H9 (cell line): ENCODE measurements around the gene PPM1G. TPM values are rescaled to one million over a fixed set of nuclear protein-coding genes. Genes with fewer than 3 reads are reported as not detected.

Source experiments
- DNase-seq: peaks from one replicate; pipeline ENCODE4 v3.0.0-alpha.2; 2017
- H2AFZ ChIP-seq: one replicate; pipeline ENCODE4 v1.6.1; 2013; ENCODE audit warnings: mild to moderate bottlenecking, low read length, control low read depth, moderate library complexity
- H2AK5ac ChIP-seq: 2 replicates; pipeline ENCODE4 v1.6.1; 2013; ENCODE audit warnings: low read length, control low read depth, mixed read lengths; ENCODE audit not compliant: insufficient read length
- H2BK120ac ChIP-seq: one replicate; pipeline ENCODE4 v1.6.1; 2013; ENCODE audit warnings: low read depth, mild to moderate bottlenecking, low read length, control low read depth, inconsistent platforms; ENCODE audit not compliant: poor library complexity, severe bottlenecking
- H2BK12ac ChIP-seq: 2 replicates; pipeline ENCODE4 v1.6.1; 2013; ENCODE audit warnings: low read length, control low read depth, mixed read lengths, low read depth; ENCODE audit not compliant: insufficient read length
- H2BK15ac ChIP-seq: 2 replicates; pipeline ENCODE4 v1.6.1; 2013; ENCODE audit warnings: low read depth, low read length, control low read depth
- H2BK20ac ChIP-seq: one replicate; pipeline ENCODE4 v1.6.1; 2013; ENCODE audit warnings: low read depth, mild to moderate bottlenecking, low read length, control low read depth, inconsistent platforms; ENCODE audit not compliant: poor library complexity, severe bottlenecking
- H2BK5ac ChIP-seq: 2 replicates; pipeline ENCODE4 v1.6.1; 2013; ENCODE audit warnings: low read length, control low read depth, mixed read lengths; ENCODE audit not compliant: insufficient read length
- H3K14ac ChIP-seq: 2 replicates; pipeline ENCODE4 v1.6.1; 2013; ENCODE audit warnings: low read length, control low read depth; ENCODE audit not compliant: insufficient read depth
- H3K18ac ChIP-seq: 2 replicates; pipeline ENCODE4 v1.6.1; 2013; ENCODE audit warnings: low read depth, mild to moderate bottlenecking, mixed read lengths, low read length, control low read depth; ENCODE audit not compliant: insufficient read length
- H3K23ac ChIP-seq: 2 replicates; pipeline ENCODE4 v1.6.1; 2013; ENCODE audit warnings: low read length, control low read depth, mixed read lengths, low read depth; ENCODE audit not compliant: insufficient read length
- H3K23me2 ChIP-seq: 2 replicates; pipeline ENCODE4 v1.6.1; 2013; ENCODE audit warnings: low read depth, mild to moderate bottlenecking, mixed read lengths, low read length, control low read depth; ENCODE audit not compliant: insufficient read length, poor library complexity, severe bottlenecking
- H3K27ac ChIP-seq: 2 replicates; pipeline ENCODE4 v1.5.1; 2013; ENCODE audit warnings: low read length, control low read depth, mixed read lengths, low read depth; ENCODE audit not compliant: insufficient read length
- H3K27me3 ChIP-seq: 2 replicates; pipeline ENCODE4 v1.6.1; 2013; ENCODE audit warnings: low read length, control low read depth, inconsistent platforms; ENCODE audit not compliant: insufficient read depth
- H3K4ac ChIP-seq: 2 replicates; pipeline ENCODE4 v1.6.1; 2013; ENCODE audit warnings: low read depth, mild to moderate bottlenecking, control low read depth, inconsistent platforms, low read length, moderate library complexity
- H3K4me1 ChIP-seq: 2 replicates; pipeline ENCODE4 v1.6.1; 2013; ENCODE audit warnings: low read length, control low read depth, inconsistent platforms; ENCODE audit not compliant: insufficient read depth
- H3K4me2 ChIP-seq: 2 replicates; pipeline ENCODE4 v1.6.1; 2013; ENCODE audit warnings: low read length, control low read depth, mixed read lengths; ENCODE audit not compliant: insufficient read length, insufficient read depth
- H3K56ac ChIP-seq: 2 replicates; pipeline ENCODE4 v1.6.1; 2013; ENCODE audit warnings: low read depth, mild to moderate bottlenecking, mixed read lengths, low read length, control low read depth; ENCODE audit not compliant: insufficient read length
- H3K79me1 ChIP-seq: 2 replicates; pipeline ENCODE4 v1.6.1; 2013; ENCODE audit warnings: low read depth, mild to moderate bottlenecking, moderate library complexity, low read length, control low read depth, inconsistent platforms; ENCODE audit not compliant: insufficient read depth, poor library complexity, severe bottlenecking
- H3K79me2 ChIP-seq: 2 replicates; pipeline ENCODE4 v1.6.1; 2013; ENCODE audit warnings: low read length, control low read depth, inconsistent platforms; ENCODE audit not compliant: insufficient read depth
- H3K9ac ChIP-seq: 2 replicates; pipeline ENCODE4 v1.6.1; 2013; ENCODE audit warnings: low read length, control low read depth, mixed read lengths; ENCODE audit not compliant: insufficient read length; ENCODE audit errors: extremely low read depth
- H3K9me3 ChIP-seq: one replicate; pipeline ENCODE4 v1.6.1; 2013; ENCODE audit warnings: low read depth, low read length, inconsistent platforms; ENCODE audit not compliant: control insufficient read depth
- H3T11ph ChIP-seq: one replicate; pipeline ENCODE4 v1.6.1; 2013; ENCODE audit warnings: mild to moderate bottlenecking, low read length, control low read depth, inconsistent platforms
- H4K20me1 ChIP-seq: one replicate; pipeline ENCODE4 v1.6.1; 2013; ENCODE audit not compliant: control insufficient read depth, insufficient read length, insufficient read depth
- H4K5ac ChIP-seq: 2 replicates; pipeline ENCODE4 v1.6.1; 2013; ENCODE audit warnings: low read depth, mild to moderate bottlenecking, mixed read lengths, low read length, control low read depth; ENCODE audit not compliant: insufficient read length
- H4K8ac ChIP-seq: replicated peaks from 2 replicates; pipeline ENCODE4 v1.6.1; 2013; ENCODE audit warnings: low read length, control low read depth, mixed read lengths, low read depth; ENCODE audit not compliant: insufficient read length
- H4K91ac ChIP-seq: 2 replicates; pipeline ENCODE4 v1.6.1; 2013; ENCODE audit warnings: low read depth, mild to moderate bottlenecking, moderate library complexity, mixed read lengths, low read length, control low read depth; ENCODE audit not compliant: insufficient read length
- H3K27ac Mint-ChIP-seq, 3 experiments: 2 replicates in 2 of 3; 3 replicates in 1 of 3; pipeline ENCODE4 v1.8.0; 2020 to 2021; ENCODE audit warnings: mixed read lengths in 3 of 3, mild to moderate bottlenecking in 1 of 3, moderate library complexity in 1 of 3
- H3K27me3 Mint-ChIP-seq: 2 replicates; pipeline ENCODE4 v1.8.0; 2021; ENCODE audit warnings: low read depth, mild to moderate bottlenecking, moderate library complexity, mixed read lengths
- H3K36me3 Mint-ChIP-seq, 3 experiments: 2 replicates in 2 of 3; 3 replicates in 1 of 3; pipeline ENCODE4 v1.8.0; 2020 to 2021; ENCODE audit warnings: low read depth in 3 of 3, mixed read lengths in 3 of 3; ENCODE audit not compliant: insufficient read depth in 1 of 3
- H3K4me1 Mint-ChIP-seq, 2 experiments: 2 replicates each; pipeline ENCODE4 v1.8.0; 2020; ENCODE audit warnings: mixed read lengths in 2 of 2
- H3K4me3 Mint-ChIP-seq, 2 experiments: 2 replicates in 1 of 2; 3 replicates in 1 of 2; pipeline ENCODE4 v1.8.0; 2020 to 2021; ENCODE audit warnings: mild to moderate bottlenecking in 2 of 2, mixed read lengths in 2 of 2, moderate library complexity in 1 of 2
- H3K9me3 Mint-ChIP-seq, 2 experiments: 2 replicates in 1 of 2; 3 replicates in 1 of 2; pipeline ENCODE4 v1.8.0; 2020; ENCODE audit warnings: mild to moderate bottlenecking in 2 of 2, mixed read lengths in 2 of 2, moderate library complexity in 1 of 2
- CTCF ChIP-seq: fragments of 200-600 bp; sonication (generic); conservative IDR thresholded peaks from 3 replicates; pipeline ENCODE4 v1.8.0; 2021; ENCODE audit warnings: antibody characterized with exemption, mild to moderate bottlenecking
- WGBS: extraction: QIAGEN DNeasy Blood & Tissue Kit; methylation state at CpG from one replicate; pipeline ENCODE4 v1.1.7; 2013; ENCODE audit warnings: missing lambda C conversion rate, low lambda C conversion rate, mixed read lengths; ENCODE audit not compliant: insufficient read length; ENCODE audit errors: extremely low coverage; 5-methylcytosine and 5-hydroxymethylcytosine counted together
- total RNA-seq: library from RNA; stranded (reverse); gene quantifications from 2 replicates; pipeline ENCODE4 v1.2.1, GENCODE V29; 2021

Gene PPM1G
- total RNA-seq, 1 experiment from 2014 or later = 146 TPM

DNA sequence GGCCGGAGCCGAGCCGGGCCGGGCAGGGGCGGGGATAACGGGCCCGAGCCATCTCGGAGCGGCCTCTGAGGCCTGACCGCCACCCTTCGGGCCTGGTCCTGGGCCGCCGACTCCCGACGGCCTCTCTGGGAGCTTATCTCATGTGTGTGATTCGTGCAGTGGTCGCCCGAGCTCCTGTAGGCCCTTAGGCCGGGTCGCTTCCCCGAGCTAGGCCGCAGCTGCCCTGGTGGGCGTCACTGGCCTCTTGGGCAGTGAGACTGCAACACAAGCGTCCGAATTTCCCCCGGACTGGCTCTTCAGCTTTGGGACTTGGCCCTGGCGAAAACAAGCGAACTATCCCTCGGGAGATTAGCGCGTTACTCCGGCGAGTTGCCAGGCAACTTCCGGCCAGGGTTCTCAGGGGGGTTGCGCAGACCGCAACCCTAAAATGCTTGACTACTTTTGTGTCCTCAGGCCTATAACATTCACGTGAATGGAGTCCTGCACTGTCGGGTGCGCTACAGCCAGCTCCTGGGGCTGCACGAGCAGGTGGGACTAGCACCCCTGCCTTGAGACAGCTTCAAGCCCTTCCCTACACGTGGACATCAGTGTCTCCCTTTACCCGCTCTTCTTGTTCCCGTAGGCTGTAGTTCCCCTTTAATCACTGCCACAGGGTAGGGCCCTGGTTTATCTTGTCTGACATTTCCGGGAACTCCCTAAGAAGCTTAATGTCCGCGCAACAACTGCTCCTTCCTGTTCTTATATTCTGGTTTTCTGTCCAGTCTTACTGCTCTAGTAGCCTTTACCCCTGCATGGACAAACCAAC is 38.4 kb downstream of the PPM1G start:
- H3K9me3 Mint-ChIP-seq = peaks cover 0 to 3% of the 10 kb centered on the region in 2 experiments; a peak in 1 of 5 replicates
- H3K4me1 ChIP-seq = peaks cover 3% of the 10 kb centered on the region; the same call in 1 of the 2 replicates
- no peak overlapping the region for H3T11ph ChIP-seq
- no peak overlapping the region for H3K56ac ChIP-seq
- no peak overlapping the region for H3K23ac ChIP-seq
- no peak overlapping the region for H3K4ac ChIP-seq
- no peaks in the 10 kb centered on the region for H3K27me3 Mint-ChIP-seq
- H2BK5ac ChIP-seq = no peak overlapping the region
- WGBS = no CpG with 5 or more reads among the region's 46 CpGs
- H3K27me3 ChIP-seq = no peaks in the 10 kb centered on the region
- no peak overlapping the region for H2AK5ac ChIP-seq
- H2AFZ ChIP-seq = no peak overlapping the region
- H3K4me2 ChIP-seq = peak overlapping the region; percentile 98
- peaks cover 12% of the 10 kb centered on the region for H3K23me2 ChIP-seq
- H3K79me2 ChIP-seq = peaks cover 5% of the 10 kb centered on the region; the same call in 1 of the 2 replicates
- H2BK12ac ChIP-seq = no peak overlapping the region
- no peak overlapping the region for H3K27ac ChIP-seq
- no peak overlapping the region for H2BK20ac ChIP-seq
- H3K4me3 Mint-ChIP-seq = peak overlapping the region; percentile 98 to 99
- no peak overlapping the region for H4K91ac ChIP-seq
- no peak for DNase-seq
- H4K8ac ChIP-seq = no peak overlapping the region
- H3K36me3 Mint-ChIP-seq = peaks cover 51 to 68% (median 67%) of the 10 kb centered on the region in 3 experiments; a peak in 6 of 7 replicates
- peak overlapping the region; percentile 50; the same call in 1 of the 2 replicates for H3K14ac ChIP-seq
- H3K18ac ChIP-seq = no peak overlapping the region
- no peaks in the 10 kb centered on the region for H3K9me3 ChIP-seq
- H2BK120ac ChIP-seq = no peak overlapping the region
- no peak overlapping the region for H4K5ac ChIP-seq
- peaks cover 3% of the 10 kb centered on the region for H3K79me1 ChIP-seq
- peak overlapping the region; percentile 76 for H3K9ac ChIP-seq
- H3K4me1 Mint-ChIP-seq = peaks cover 13 to 22% of the 10 kb centered on the region in 2 experiments
- peak overlapping the region; percentile 60 to 99 (median 98); a peak in 6 of 7 replicates for H3K27ac Mint-ChIP-seq
- H2BK15ac ChIP-seq = no peak overlapping the region
- no peaks in the 10 kb centered on the region for H4K20me1 ChIP-seq
- no peak for TF ChIP-seq CTCF
